ENCODE results near the gene REEP6. TPM values are rescaled to one million over a fixed set of nuclear protein-coding genes. Genes with fewer than 3 reads are reported as not detected.

Gene REEP6
- total and polyA plus RNA-seq, 10 donors: 0.65 to 2.6 (median 1.6) TPM; not detected in 1

DNA sequence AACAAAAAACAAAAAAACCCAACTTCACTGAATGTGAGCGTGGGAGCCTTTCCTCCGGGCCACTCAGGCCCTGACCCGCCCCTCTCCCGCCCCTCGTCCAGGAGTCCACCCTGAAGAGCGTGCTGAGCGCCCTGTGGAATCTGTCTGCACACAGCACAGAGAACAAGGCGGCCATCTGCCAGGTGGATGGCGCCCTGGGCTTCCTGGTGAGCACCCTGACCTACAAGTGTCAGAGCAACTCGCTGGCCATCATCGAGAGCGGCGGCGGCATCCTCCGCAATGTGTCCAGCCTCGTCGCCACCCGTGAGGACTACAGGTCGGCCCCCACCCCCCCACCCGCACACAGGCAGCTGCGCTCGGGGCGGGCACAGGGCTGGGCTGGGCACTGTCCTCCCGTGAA, 29.1 kb upstream of the REEP6 start:
- H3K9me3 ChIP-seq: no peaks in the 10 kb centered on the region
- no peak overlapping the region for H3K27ac ChIP-seq
- peaks cover 0 to 34% (median 4%) of the 10 kb centered on the region in 6 donors for H3K36me3 ChIP-seq
- peaks cover 10 to 27% (median 22%) of the 10 kb centered on the region in 6 donors for H3K4me1 ChIP-seq
- H3K4me3 ChIP-seq: no peak overlapping the region
- 89 to 95% (median 93%) methylated on average over 11 to 24 of the region's 24 CpGs for WGBS, 5 donors
- peaks cover 0 to 56% (median 35%) of the 10 kb centered on the region in 7 donors for H3K27me3 ChIP-seq (replicated peaks in 1 of 7)
- intact Hi-C loops (cut with DNase I; ENCODE audit: low total_unique reads): no loop called here
- TF ChIP-seq, protein P1, sequence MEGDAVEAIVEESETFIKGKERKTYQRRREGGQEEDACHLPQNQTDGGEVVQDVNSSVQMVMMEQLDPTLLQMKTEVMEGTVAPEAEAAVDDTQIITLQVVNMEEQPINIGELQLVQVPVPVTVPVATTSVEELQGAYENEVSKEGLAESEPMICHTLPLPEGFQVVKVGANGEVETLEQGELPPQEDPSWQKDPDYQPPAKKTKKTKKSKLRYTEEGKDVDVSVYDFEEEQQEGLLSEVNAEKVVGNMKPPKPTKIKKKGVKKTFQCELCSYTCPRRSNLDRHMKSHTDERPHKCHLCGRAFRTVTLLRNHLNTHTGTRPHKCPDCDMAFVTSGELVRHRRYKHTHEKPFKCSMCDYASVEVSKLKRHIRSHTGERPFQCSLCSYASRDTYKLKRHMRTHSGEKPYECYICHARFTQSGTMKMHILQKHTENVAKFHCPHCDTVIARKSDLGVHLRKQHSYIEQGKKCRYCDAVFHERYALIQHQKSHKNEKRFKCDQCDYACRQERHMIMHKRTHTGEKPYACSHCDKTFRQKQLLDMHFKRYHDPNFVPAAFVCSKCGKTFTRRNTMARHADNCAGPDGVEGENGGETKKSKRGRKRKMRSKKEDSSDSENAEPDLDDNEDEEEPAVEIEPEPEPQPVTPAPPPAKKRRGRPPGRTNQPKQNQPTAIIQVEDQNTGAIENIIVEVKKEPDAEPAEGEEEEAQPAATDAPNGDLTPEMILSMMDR (IDR thresholded peaks at IDR 0.05 in 8 of 11, conservative IDR thresholded peaks at IDR 0.05 in 3 of 11): no peak
- TF ChIP-seq POLR2A (IDR thresholded peaks at IDR 0.05) (no peak), POLR2AphosphoS5 (IDR thresholded peaks at IDR 0.05) (no peak)
- DNase-seq: no peak

DNA sequence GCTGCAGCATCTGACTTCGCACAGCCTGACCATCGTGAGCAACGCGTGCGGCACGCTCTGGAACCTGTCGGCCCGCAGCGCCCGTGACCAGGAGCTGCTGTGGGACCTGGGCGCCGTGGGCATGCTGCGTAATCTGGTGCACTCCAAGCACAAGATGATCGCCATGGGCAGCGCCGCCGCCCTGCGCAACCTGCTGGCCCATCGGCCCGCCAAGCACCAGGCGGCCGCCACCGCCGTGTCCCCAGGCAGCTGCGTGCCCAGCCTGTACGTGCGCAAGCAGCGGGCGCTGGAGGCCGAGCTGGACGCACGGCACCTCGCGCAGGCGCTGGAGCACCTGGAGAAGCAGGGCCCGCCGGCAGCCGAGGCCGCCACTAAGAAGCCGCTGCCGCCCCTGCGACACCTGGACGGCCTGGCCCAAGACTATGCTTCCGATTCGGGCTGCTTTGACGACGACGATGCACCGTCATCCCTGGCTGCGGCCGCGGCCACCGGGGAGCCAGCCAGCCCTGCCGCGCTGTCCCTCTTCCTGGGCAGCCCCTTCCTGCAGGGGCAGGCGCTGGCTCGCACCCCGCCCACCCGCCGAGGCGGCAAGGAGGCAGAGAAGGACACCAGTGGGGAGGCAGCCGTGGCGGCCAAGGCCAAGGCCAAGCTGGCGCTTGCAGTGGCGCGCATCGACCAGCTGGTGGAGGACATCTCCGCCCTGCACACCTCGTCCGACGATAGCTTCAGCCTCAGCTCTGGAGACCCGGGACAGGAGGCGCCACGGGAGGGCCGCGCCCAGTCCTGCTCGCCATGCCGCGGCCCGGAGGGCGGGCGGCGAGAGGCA, 25.6 kb upstream of the REEP6 start:
- peak overlapping the region in 4 of 8 donors; percentile 5 to 46 (median 32) for H3K4me3 ChIP-seq
- H3K4me1 ChIP-seq: peaks cover 36 to 54% (median 50%) of the 10 kb centered on the region in 6 donors
- peaks cover 12 to 62% (median 57%) of the 10 kb centered on the region in 7 donors for H3K27me3 ChIP-seq (replicated peaks in 1 of 7)
- intact Hi-C loops (cut with DNase I; ENCODE audit: low total_unique reads): no loop called here
- peaks cover 0 to 28% (median 4%) of the 10 kb centered on the region in 6 donors for H3K36me3 ChIP-seq
- no peak overlapping the region for H3K27ac ChIP-seq
- peak in 2 of 3 donors; percentile 49 to 67 for TF ChIP-seq POLR2AphosphoS5 (IDR thresholded peaks at IDR 0.05)
- TF ChIP-seq POLR2A (IDR thresholded peaks at IDR 0.05): no peak
- TF ChIP-seq, protein P1 (IDR thresholded peaks at IDR 0.05 in 8 of 11, conservative IDR thresholded peaks at IDR 0.05 in 3 of 11): peak in 8 of 11 experiments; percentile 24 to 65 (median 50)
- WGBS, 5 donors: 18 to 57% (median 35%) methylated on average over 23 to 83 of the region's 83 CpGs
- H3K9me3 ChIP-seq: no peaks in the 10 kb centered on the region
- DNase-seq: peak; percentile 82

DNA sequence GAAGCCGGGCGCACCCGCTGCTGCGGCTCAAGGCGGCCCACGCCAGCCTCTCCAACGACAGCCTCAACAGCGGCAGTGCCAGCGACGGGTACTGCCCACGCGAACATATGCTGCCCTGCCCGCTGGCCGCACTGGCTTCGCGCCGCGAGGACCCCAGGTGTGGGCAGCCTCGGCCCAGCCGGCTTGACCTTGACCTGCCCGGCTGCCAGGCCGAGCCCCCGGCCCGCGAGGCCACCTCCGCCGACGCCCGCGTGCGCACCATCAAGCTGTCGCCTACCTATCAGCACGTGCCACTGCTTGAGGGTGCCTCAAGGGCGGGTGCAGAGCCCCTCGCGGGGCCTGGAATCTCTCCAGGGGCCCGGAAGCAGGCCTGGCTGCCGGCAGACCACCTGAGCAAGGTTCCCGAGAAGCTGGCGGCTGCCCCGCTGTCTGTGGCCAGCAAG, 24.9 kb upstream of the REEP6 start:
- Histone ChIP-seq H3K4me3 (peak overlapping the region in 4 of 8 donors; percentile 5 to 46 (median 32)), H3K27me3 (replicated peaks in 1 of 7) (peaks cover 16 to 68% (median 64%) of the 10 kb centered on the region in 7 donors), H3K4me1 (peaks cover 42 to 61% (median 57%) of the 10 kb centered on the region in 6 donors), H3K9me3 (no peaks in the 10 kb centered on the region), H3K27ac (no peak overlapping the region), H3K36me3 (peaks cover 0 to 22% (median under 1%) of the 10 kb centered on the region in 6 donors)
- intact Hi-C loops (cut with DNase I; ENCODE audit: low total_unique reads): no loop called here
- TF ChIP-seq, protein P1 (IDR thresholded peaks at IDR 0.05 in 8 of 11, conservative IDR thresholded peaks at IDR 0.05 in 3 of 11): no peak
- TF ChIP-seq POLR2AphosphoS5 (IDR thresholded peaks at IDR 0.05) (no peak), POLR2A (IDR thresholded peaks at IDR 0.05) (no peak)
- peak; percentile 65 for DNase-seq
- WGBS, 5 donors: 30 to 55% (median 46%) methylated on average over 12 to 41 of the region's 41 CpGs
